Lower lobe of right lung (tissue), 2 donors: Measurements from ENCODE around the gene FN1. TPM values are rescaled to one million over a fixed set of nuclear protein-coding genes. Genes with fewer than 3 reads are reported as not detected.

ENCODE experiments used
- ATAC-seq, 2 donors: fragments of 200-7000 bp; cut with Tn5 transposase; one replicate each; pipeline ENCODE4 v1.9.1; 2020 to 2022; ENCODE audit warnings: mild to moderate bottlenecking in 2 of 2, moderate library complexity in 2 of 2
- DNase-seq: peaks from one replicate; pipeline ENCODE4 v3.0.0-alpha.2; 2020
- H3K27ac ChIP-seq: fragments of 200-600 bp; one replicate; pipeline ENCODE4 v1.8.0; 2022
- H3K27me3 ChIP-seq: fragments of 200-600 bp; one replicate; pipeline ENCODE4 v1.8.0; 2022; ENCODE audit warnings: low read depth
- H3K36me3 ChIP-seq: fragments of 200-600 bp; one replicate; pipeline ENCODE4 v1.8.0; 2022; ENCODE audit warnings: mild to moderate bottlenecking
- H3K4me1 ChIP-seq: fragments of 200-600 bp; one replicate; pipeline ENCODE4 v1.8.0; 2022
- H3K4me3 ChIP-seq: fragments of 200-600 bp; one replicate; pipeline ENCODE4 v1.8.0; 2022; ENCODE audit warnings: mild to moderate bottlenecking
- H3K9me3 ChIP-seq: fragments of 200-600 bp; one replicate; pipeline ENCODE4 v1.8.0; 2022
- intact Hi-C: fragments of 100-400 bp; cut with DNase I; formaldehyde crosslinking; loops from one replicate; pipeline ENCODE4 v1.11.0; 2022
- total RNA-seq: library from RNA; stranded (reverse); fragmentation: NEBNext Ultra II Directional; extraction: Animal tissue kit (Norgen Biotek cat#: 25700); gene quantifications from one replicate; pipeline ENCODE4 v1.2.1, GENCODE V29; 2021
- TF ChIP-seq, protein P1 (sequence below): fragments of 200-600 bp; IDR thresholded peaks from one replicate; pipeline ENCODE4 v1.8.0; 2022; ENCODE audit warnings: antibody characterized with exemption, mild to moderate bottlenecking
- donor health status: DM: no; HTN: yes; CAD: no; lungs with severe emphysema.

Gene FN1
- total RNA-seq, 1 donor from 2014 or later, result 1,248 TPM

DNA sequence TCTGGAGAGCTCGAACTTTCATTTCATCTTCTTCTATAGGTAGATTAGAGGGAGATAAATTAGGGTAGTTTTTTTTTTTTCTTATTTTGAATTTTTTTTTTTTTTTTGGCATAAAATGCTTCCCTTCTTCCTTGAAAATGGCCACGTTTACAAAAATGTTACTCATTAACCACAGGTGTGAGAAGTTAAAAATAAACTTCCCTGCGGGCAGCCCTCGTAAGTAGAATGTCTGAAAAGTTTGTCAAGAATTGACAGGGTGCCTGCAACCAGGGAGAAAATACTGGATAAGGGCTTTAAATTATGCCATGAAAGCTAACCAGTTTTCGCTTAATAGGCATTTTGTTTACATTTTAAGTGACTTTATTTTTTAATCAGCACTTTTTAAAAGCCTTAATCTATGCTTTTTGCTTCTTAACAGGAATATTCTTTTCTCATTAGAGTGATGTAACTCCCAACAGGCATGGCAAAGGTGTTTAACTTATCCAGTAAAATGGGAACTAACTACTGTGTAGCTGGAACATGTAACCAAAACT is 4.2 kb upstream of the FN1 start:
- no peak overlapping the region for H3K27ac ChIP-seq
- intact Hi-C loops, result no loop called here
- no peaks in the 10 kb centered on the region for H3K36me3 ChIP-seq
- TF ChIP-seq, protein P1, sequence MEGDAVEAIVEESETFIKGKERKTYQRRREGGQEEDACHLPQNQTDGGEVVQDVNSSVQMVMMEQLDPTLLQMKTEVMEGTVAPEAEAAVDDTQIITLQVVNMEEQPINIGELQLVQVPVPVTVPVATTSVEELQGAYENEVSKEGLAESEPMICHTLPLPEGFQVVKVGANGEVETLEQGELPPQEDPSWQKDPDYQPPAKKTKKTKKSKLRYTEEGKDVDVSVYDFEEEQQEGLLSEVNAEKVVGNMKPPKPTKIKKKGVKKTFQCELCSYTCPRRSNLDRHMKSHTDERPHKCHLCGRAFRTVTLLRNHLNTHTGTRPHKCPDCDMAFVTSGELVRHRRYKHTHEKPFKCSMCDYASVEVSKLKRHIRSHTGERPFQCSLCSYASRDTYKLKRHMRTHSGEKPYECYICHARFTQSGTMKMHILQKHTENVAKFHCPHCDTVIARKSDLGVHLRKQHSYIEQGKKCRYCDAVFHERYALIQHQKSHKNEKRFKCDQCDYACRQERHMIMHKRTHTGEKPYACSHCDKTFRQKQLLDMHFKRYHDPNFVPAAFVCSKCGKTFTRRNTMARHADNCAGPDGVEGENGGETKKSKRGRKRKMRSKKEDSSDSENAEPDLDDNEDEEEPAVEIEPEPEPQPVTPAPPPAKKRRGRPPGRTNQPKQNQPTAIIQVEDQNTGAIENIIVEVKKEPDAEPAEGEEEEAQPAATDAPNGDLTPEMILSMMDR, result no peak
- DNase-seq (no peak), ATAC-seq (no peak)
- H3K9me3 ChIP-seq, result no peaks in the 10 kb centered on the region
- H3K27me3 ChIP-seq, result no peaks in the 10 kb centered on the region
- no peak overlapping the region for H3K4me3 ChIP-seq
- H3K4me1 ChIP-seq, result peaks cover 14% of the 10 kb centered on the region

DNA sequence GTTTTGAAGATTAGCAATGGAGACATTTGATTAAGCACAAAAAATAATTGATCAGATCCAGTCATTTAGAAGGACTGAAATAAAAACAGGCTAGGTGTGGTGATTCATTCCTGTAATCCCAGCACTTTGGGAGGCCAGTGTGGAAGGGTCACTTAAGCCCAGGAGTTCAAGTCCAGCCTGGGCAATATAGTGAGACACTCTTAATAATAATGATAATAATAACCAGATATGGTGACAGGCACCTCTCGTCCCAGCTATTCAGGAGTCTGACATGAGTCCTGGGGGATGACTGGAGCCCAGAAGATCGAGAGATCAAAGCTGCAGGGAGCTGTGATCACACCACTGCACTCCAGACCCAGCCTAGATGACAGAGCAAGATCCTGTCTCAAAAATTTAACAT is 3.5 kb upstream of the FN1 start:
- ATAC-seq (no peak), DNase-seq (no peak)
- Histone ChIP-seq H3K36me3 (no peaks in the 10 kb centered on the region), H3K27ac (no peak overlapping the region), H3K9me3 (no peaks in the 10 kb centered on the region), H3K4me1 (peaks cover 15% of the 10 kb centered on the region), H3K4me3 (no peak overlapping the region), H3K27me3 (no peaks in the 10 kb centered on the region)
- intact Hi-C loops, result no loop called here
- TF ChIP-seq, protein P1, result no peak

DNA sequence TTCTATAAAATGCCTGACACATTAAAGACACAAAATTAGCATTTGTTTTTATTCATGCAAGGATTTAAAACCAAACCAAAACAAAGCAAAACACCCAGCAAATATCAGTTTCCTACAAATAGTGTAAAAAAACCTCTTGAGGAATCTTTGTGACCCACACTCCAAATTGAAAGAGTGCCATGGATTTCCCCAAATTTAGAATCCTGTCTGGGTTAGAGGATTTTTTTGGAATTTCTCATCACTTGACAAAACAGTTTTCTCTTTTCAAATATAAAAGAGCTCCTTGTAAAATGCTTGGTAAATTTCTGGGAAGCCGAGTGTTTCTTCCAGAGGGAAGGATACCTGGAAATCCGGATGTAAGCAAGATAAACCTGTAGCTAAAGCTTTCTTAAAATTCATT is 1.7 kb upstream of the FN1 start:
- H3K4me3 ChIP-seq, result no peak overlapping the region
- H3K27me3 ChIP-seq, result no peaks in the 10 kb centered on the region
- intact Hi-C loops, result no loop called here
- H3K4me1 ChIP-seq, result peaks cover 15% of the 10 kb centered on the region
- peak overlapping the region; percentile 89 for H3K27ac ChIP-seq
- no peaks in the 10 kb centered on the region for H3K36me3 ChIP-seq
- ATAC-seq, result no peak
- H3K9me3 ChIP-seq, result no peaks in the 10 kb centered on the region
- DNase-seq, result no peak
- TF ChIP-seq, protein P1, result no peak

DNA sequence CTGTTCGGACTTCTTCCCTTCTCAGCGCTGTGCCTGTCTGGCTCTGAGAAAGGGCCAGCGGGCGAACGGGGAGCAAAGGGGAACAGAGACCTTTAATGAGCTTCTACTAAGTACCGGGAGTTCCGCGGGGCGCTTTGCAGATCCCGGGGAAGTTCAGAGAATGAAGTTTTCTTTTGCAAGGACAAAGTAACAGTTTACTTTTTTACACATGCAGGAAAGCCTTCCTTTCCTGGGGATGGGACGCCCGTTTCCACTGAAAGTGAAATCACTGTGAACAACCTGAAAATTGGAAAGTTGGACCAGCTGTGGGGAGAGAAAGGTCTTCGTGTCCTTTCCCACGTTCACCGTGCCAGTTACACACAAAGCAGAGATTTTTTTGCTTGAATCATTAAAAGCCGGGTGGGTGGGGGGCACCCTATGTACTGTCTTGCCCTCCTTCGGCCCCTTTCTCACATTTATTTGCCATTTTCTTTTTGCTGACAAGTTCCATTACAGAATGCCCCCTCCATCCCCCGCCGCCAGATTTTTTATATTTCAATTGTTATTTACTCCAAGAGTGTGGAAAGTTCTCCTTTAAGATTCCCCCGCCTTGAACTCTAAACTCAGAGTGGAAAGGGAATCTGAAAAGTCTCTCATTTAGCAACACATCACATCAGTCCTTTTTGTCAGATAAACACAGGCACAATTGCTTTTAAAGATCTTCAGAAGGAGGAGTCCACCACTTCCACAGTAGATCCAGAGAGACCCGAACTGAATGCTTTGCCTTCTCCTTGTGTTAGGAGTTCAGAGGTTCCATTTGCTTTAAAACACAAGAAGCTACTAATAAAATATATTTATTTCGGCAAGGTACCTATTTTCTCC is 1.1 kb upstream of the FN1 start:
- peak; percentile 60 for DNase-seq
- H3K27me3 ChIP-seq, result no peaks in the 10 kb centered on the region
- ATAC-seq, result peak in 1 of 2 donors; percentile 43
- H3K4me1 ChIP-seq, result peaks cover 15% of the 10 kb centered on the region
- intact Hi-C loops, result no loop called here
- H3K27ac ChIP-seq, result peak overlapping the region; percentile 89
- peak overlapping the region; percentile 63 for H3K4me3 ChIP-seq
- H3K36me3 ChIP-seq, result no peaks in the 10 kb centered on the region
- TF ChIP-seq, protein P1, result no peak
- no peaks in the 10 kb centered on the region for H3K9me3 ChIP-seq

DNA sequence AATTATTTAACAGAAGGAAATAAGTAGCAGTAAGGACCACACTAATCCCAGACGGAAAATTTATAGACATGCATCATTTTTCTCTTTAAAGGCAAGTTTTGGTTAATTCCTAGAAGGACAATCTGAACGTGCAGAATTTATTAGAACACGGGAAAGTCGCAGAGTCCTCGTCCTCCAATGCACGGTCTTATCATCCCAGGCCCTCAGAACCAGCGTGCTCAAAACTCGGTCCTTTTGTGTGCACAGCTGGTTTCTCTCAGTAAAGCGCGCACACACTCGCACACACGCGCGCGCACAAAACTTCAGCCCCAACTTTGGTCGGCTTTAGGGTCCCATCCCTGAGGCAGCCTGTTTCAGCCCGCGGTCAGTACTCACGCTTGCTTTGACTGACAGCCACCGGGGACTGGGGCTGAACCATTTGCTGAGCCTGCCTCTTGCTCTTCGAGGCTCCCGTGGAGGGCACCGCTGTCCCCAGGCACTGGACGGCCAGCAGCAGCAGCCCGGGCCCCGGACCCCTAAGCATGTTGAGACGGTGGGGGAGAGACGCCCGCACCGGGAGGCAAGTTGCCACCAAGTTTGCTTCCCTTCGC is 493 bp downstream of the FN1 start:
- ATAC-seq, result peak; percentile 64 to 66
- Histone ChIP-seq H3K4me1 (peaks cover 26% of the 10 kb centered on the region), H3K36me3 (peaks cover 6% of the 10 kb centered on the region), H3K4me3 (peak overlapping the region; percentile 63), H3K9me3 (no peaks in the 10 kb centered on the region), H3K27ac (peak overlapping the region; percentile 75), H3K27me3 (no peaks in the 10 kb centered on the region)
- peak; percentile 53 for DNase-seq
- intact Hi-C loops, result no loop called here
- TF ChIP-seq, protein P1, result no peak
